Measurements from ENCODE around the gene EPG5.

The EPG5 gene

DNA sequence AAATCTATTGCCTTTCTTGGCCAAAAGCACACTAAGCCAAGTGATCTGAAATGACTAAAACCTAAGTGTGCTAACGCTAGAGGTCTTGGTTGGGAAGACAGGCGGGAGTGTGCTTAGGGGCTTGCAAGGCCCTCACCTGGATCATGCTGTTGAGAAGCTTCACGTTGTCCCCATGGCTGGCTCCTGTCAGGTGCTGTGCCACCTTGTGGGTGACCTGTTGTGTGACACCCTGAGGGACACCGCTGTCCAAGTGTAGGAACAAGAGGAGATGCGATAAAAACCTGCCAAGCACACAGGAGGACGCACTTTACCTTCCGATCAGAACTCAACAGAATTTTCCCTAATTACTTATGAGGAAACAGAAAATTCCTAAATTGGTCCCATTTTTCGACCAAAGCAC is 50.8 kb downstream of the EPG5 start:
- DNase-seq (ENCODE audit: low spot score) = no peak

DNA sequence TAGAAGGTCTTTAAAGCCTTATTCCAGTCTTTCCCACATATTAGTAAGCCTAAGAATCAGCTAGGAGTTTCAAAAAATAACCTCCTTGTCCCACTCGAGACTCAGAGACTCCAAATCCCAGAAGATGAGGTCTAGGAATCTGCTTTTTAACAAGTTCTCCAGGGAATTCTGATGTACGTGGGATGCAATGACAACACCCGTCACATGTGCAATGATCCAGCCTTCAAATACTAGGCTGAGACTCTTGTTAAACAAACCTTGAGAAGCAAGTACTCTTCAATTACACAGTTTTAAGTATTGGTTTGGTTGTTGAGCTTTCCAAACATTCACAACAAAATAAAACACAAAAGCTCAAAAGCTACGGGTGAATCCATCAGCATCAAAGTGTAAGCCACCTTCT is 53.9 kb downstream of the EPG5 start:
- no peak for DNase-seq (ENCODE audit: low spot score)

DNA sequence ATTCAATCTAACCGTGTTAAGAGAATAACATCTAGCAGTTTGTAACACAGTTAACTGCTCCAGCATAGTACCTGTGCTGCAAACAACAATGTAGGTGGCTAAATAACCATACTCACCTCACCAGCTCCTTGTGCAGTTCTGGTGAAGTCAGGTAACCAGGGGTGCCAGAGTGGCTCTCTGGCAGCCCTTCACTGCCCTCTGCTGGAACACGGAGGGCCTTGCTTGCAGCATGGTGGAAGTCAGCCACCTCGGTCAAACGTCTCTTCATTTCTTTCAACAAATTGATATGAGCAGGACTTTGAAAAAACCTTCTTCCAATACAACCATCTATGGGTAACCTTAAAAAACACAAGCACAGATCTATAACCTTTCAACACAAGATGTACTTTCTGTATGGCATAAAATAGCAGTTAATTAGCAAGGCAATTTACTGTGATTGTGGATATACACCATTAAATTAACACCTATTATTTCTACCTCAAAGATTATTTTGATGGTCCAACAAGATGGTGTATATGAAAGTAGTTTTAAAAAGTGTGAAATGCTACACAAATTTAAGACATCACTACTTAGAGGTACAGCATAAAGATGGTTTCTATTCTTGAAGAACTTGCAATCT is 56.6 kb downstream of the EPG5 start:
- peak; percentile 63 for DNase-seq (ENCODE audit: low spot score)

DNA sequence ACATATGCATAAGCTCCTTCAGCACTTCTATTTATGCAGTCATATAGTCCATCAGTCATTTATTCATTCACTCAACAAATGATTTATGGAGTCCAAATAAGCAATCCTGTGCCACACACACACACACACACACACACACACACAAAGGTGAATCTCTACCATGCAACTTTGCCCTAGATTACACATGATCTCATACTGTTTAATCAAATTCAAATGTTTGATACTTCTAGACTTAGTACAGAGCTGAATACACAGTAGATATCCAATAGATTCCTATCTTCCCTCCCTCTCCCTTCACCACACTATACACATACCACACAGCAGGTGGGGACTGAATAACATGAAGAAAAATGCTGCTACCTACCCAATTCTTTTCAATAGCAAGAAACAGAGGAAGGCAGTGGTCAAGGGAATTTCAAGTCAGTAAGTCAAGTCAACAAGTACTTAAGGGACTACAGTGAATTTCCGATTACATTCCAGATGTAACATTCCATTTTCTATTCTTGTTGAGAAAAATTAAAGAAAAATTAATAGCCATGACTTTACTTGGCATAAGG is 65.4 kb downstream of the EPG5 start:
- DNase-seq (ENCODE audit: low spot score) = no peak

DNA sequence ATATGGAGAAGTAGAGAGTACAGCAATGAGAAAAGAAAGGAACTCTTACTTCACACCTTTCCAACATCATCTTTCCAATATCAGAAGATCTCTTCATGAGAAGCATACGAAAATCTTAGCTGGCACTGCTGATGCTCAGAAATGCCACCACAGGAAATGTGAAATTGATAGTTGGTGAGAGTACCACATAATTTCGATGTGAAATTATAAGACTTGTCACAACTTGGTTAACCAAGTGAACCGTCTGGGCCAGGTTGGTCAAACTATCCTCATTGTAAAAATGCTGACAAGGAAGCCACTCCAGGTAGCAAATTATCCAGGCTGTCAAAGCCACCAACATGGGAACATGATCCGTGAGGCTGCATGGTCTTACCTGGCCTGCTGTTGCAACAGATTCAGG is 66.5 kb downstream of the EPG5 start:
- DNase-seq (ENCODE audit: low spot score) = no peak

DNA sequence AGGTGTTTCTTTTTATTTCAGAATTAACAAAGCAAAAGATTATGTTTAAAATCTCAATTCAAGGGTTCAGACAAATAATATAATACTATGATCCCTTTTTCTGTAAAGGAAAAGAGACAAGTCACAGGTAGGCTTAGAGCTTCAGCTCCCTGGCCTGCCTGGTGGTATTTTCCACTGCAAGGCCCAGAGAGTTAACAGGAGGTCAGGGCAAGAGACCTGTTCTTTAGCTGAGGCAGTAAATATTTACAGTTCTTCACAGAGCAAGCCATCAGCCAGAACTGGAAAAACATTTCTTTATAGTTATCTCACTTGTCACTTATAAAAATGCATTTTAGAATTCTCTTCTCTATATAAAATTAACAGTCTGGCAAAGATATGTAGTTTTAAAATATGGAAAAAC is 70.1 kb downstream of the EPG5 start:
- no peak for DNase-seq (ENCODE audit: low spot score)

DNA sequence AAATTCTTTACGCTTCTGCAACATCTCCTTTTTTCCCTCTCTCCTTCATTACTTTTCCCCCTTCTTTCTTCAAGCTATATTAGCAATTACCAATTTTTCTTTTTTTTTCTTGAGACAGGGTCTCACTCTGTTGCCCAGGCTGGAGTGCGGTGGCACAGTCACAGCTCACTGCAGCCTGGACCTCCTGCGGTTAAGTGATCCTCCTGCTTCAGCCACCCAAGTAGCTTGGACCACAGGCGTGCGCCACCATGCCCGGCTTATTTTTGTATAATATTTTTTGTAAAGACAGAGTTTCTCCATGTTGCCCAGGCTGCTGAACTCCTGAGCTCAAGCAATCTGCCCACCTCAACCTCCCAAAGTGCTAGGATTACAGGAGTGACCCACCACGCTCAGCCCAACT is 70.7 kb downstream of the EPG5 start:
- DNase-seq (ENCODE audit: low spot score) = no peak

DNA sequence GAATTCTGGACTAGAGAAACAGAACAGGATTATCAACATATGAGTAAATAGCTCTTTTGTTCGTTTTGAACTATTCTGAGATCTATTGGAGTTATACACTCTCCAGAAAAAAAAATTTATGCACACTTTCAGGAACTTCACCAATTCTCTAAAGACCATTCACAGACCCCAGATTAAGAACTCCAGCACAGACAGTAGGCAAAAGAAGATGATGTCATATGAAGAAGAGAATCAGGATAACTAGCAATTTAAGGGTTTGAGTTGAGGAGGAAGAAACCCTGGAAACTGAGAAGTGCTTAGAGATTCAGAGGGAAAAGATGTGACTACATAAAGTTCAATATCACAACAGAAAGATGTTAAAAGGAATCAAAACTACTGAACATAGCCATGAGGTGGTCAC is 71.8 kb downstream of the EPG5 start:
- DNase-seq (ENCODE audit: low spot score) = no peak

DNA sequence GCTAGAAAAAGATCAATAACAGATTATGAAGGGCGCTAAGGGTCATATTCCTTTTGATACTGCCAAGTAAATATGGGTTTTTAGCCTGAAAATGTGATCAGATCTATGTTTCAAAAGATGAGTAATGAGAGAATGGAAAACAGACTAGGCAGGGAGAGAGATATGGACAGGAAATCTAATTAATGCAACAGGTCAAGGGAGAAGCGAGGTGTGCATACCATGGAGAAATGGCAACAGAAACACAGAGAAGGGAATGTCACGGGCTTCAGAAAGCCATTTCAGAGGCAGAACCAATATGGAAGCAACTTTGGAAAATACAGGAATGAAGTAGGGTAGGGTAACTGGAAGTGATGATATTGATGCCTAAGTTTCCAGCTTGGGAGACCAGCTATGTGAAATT is 72.3 kb downstream of the EPG5 start:
- DNase-seq (ENCODE audit: low spot score) = no peak

DNA sequence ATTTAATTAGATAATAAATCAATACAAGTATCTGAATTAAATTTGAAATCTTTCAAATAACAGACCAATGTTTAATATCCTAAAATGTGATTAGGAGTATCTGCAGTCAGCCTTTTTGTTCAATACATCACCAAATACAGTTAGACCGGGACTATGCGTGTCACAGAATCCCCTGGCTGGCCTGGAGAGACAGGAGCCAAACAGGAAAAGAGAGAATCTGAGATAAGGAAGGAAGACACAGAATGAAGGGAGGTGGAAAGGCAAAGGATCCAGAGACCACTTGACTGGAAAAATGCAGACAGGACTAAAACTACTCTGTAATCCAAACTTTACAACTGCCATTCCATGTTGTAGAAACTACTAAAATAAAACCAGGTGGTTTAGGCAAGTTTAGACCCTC is 75.3 kb downstream of the EPG5 start:
- DNase-seq (ENCODE audit: low spot score) = no peak

DNA sequence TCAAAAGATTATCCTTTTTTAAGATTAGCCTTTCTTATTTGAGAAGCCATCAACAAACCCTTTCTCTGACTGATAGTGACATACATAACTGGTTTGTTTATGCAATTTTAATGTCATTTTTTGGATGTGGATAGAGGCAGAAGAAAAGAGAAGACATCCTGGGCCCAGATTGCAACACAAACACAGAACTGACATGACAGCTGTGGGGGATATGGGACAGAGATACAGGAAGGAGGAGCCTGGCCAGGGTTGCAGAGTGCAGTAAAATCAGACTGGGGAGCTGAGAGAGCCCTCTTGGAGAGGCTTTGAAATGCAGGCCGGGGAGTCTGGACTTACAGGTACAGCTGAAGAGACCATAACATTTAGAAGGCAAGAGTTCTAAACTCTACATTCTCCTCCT is 76.5 kb downstream of the EPG5 start:
- DNase-seq (ENCODE audit: low spot score) = no peak

DNA sequence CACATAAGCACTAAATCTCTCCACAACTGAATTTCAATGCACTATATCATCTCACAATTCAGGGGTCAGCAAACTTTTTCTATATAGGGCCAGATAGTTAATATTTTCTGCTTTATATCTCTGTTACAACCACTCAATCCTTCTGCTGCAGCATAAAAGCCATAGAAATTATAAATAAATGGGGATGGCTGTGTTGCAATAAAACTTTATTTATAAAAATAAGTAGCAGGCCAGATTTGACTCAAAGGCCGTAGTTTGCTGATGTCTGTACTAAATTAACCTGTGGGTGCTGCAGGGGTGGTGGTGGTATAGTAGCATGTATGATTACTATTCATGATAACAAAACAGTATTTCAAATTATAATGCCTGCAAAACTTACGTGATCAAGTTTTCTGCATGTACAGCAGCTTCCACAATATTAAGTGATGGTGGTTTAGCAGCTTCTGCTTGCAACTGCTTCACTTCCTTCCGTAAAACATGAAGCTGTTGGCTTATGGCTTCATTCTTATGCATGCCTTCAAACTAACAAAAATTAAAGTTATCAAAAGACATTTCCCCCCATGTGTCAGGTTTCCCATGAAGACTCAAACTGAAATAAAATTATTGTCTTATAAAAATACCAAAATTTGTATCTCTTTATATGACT is 77.6 kb downstream of the EPG5 start:
- DNase-seq (ENCODE audit: low spot score) = no peak

DNA sequence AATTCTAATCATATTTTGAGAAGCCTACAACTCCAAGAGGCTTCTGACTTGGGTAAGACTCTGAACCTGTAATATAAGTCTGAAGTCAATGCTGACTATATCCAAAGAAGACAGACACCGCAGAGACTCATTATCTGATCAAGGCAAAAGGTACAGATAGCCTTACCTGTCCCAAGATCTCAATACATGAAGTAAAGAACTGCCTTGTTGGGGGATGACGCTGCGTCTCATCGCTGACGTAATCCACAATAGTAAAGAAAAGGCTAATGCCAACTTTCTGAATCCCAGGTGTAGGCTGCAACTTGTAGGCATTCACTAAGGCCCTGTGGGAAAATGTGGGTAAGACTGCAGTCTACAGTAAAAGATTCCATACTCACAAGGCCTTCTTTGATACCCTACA is 79.5 kb downstream of the EPG5 start:
- no peak for DNase-seq (ENCODE audit: low spot score)

DNA sequence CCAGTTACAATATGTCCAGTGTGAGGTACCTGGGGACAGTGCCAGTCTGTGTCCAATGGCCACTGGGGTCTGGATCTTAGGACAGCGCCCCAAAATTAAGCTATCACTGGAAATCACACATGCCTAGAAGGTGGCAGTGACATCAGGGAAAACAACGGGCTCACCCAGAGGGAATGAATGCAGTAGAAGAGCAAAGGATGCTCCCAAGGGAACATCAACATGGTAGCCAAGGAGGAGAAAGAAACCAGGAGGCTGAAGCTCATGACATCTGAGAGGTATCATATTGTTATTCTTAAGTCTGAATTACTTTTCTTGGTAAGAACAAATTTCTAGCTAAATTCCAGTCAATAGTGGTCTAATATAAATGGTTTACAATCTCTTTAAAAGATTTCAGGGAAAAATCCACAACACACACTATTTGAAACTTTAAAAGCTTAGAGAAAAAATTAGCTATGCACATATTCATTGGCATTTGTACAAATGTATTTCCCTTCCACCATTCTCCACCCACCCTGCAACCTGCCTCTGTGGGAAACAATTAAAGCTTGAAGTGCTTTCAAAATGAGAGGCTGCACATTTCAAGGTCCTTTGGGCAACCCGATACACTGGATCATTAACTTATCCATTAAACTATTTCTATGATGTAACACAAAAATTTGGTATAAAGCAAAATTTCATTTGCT is 86.1 kb downstream of the EPG5 start:
- DNase-seq (ENCODE audit: low spot score) = no peak

DNA sequence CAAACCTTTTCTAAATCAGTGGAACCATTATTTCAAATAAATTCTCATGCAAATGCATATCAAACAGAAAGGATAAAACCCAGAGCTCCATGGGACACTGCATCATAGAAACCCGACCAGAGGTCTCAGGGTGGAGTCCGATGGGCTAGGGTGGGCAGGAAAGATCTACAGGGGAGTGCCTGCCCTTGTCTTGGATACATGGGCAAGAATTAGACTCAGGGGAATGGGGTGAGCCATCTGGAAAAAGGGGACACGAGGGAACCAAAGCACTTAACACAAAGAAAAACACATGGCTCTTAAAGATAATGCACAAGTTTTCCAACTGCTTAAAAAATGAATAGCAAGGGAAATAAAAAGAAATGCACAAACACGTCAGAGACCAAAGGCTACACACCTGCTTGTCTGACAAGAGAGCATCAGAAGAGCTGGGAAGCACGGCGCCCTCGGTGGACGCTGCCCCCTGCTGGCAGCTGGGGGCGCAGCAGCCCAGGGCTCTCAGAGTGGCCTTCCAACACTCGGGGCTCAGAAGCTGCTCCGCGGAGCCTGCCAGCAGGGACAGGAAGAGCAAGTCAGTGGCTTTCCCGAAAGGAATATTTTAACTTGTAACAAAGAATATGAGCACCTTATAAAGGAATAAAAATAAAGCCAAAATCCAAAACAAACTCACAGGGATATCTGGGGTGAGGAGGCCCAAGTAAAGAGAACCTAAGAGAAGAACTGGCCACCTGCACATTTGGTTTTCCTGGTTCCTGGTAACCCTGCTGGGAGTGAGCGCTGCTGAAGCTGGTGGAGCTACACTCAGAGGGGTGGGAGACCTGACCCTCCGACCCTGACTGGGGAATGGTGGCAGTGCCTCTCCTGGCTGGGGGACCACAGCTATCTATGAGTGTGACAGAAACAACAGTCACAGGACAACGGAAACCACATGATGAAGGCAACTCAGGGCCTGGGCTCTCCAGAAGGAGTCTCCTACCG is 87.2 kb downstream of the EPG5 start:
- peak; percentile 80 for DNase-seq (ENCODE audit: low spot score)

DNA sequence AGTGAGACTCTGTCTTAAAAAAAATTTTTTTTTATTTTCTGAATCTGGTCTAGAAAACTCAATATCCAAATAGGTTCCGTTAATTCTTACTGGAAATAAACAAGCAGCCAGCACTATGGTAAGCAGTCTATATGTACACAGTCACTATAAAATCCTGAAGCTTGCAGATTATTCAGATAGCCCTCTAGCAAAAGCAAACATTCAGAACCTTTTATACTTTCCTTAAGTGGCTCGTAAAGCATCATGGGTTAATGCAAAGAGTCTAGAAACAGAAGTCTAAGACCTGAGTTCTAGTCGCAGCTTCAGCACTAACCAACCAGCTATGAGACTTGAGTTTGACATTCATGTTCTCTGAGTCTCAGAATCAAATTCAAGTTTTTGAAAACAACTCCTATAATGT is 89.7 kb downstream of the EPG5 start:
- DNase-seq (ENCODE audit: low spot score) = no peak

DNA sequence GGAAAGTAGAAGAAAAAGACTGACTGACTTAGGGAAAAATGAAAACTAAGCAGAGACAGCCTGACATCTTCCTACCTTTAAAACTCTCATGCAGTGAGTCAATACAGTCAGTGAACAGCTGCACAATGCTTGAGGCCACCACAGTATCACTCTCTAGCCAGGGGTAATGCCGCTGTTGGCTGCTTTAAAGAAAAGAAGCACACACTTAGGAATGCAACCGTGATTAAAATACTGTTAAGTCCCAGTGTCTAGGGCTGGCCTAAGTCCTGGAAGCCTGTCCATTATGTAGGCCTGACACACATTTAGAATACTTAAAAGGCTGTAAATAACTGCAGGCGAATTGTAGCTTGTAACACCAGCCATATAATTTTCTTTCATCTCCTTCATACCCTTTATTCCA is 91.0 kb downstream of the EPG5 start:
- DNase-seq (ENCODE audit: low spot score) = no peak

DNA sequence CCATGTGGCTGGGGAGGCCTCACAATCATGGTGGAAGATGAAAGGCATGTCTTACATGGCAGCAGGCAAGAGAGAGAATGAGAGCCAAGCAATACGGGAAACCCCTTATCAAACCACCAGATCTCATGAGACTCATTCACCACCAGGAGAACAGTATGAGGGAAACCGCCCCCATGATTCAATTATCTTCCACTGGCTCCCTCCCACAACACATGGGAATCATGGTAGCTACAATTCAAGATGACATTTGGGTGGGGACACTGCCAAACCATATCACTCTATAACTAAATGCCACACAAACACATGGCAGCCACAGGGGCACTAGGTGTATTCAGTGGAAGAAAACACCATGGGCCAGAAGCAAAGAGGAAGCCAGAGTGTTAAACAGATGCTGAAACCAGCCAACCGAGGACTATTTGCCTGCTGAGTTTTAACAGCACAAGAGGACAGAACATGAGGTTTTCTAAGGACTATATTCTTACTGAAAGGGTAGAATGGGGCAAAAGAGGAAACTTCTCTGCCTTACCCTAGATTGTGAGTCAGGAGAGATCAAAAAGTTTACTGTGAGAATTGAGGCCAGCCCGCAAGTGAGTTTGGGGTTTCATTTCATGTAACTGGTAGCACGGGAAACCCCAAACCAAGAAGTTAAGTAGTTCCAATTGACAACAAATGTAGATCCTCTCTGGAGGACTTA is 92.5 kb downstream of the EPG5 start:
- DNase-seq (ENCODE audit: low spot score) = no peak

DNA sequence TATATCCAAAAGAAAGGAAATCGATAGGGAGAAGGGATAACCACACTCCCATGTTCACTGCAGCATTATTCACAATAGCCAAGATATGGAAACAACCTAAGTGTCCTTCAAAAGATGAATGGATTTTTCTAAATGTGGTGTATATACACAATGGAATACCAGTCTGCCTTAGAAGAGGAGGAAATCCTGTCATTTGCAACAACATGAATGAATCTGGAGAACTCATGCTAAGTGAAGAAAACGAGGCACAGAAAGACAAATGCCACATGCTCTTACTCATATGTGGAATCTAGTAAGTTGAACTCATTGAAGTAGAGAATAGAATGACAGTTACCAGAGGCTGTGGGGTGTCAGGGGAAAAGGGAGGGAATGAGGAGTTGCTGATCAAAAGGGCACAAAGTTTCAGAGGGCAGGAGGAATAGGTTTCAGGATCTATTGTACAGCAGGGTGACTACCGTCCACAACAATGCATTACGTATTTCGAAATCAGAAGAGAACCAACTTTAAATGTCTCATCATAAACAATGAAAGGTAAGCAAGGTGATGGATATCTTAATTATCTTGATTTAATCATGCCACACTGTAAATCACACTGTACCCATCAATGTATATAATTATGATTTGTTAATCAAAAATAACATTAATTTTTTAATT is 95.6 kb downstream of the EPG5 start:
- no peak for DNase-seq (ENCODE audit: low spot score)

DNA sequence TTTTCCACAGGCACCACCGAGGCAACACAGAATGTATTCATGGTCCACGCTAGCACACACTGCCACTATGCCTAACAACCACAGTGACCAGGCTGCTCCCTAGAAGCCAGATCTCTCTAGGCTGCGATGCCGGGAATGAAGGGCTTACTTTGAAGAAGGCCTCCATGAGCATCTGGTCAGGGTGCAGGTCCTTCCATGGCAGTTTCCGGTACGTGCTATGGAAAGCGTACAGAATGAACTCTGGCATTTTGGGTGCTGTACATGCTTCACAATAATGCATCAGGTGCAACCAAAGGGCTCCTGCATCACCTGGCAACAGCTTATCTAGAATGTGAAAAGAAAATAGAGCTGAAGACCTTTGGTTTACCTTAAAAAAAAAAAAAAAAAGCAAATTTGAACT is 96.7 kb downstream of the EPG5 start:
- DNase-seq (ENCODE audit: low spot score) = no peak

DNA sequence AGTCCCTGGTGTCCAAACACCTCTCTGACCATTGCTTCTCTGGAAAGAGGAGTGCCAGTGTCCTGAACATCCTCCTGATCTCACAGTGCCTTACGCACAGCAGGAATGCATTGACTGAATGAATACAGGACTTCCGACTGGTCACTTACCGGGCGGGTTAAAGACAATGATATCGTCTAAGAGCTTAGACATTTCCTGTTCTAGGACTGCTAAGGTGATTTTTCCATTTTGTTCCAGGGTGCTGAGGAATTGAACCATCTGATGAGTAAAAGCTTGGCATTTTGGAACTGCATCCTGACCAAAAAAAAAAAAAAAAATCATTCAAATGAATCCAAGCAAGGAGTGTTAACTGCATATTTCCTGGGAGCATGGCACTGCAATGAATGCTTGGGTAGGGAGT is 101.7 kb downstream of the EPG5 start:
- no peak for DNase-seq (ENCODE audit: low spot score)
